GM12873 (cell line): ENCODE results near the gene ZSCAN31.

ENCODE experiments used
- CTCF ChIP-seq: IDR thresholded peaks from 2 replicates; pipeline ENCODE4 v1.5.1; 2012; ENCODE audit warnings: low read depth, mild to moderate bottlenecking, moderate library complexity, low read length, control low read depth; ENCODE audit not compliant: insufficient read depth; ENCODE audit errors: missing control alignments

The ZSCAN31 gene

GRCh38 chr6:28335564-28336283 lies at the start of gene ZSCAN31:
ZSCAN31 (minus strand) TSS chr6:28336148; CDS start chr6:28329683, 6,465 bp downstream.
- no peak for TF ChIP-seq CTCF

- TF ChIP-seq CTCF = no peak
Measured at GRCh38 chr6:28384143-28384533, 48.2 kb upstream of the ZSCAN31 start.

GRCh38 chr6:28383235-28384142 lies 47.5 kb upstream of the ZSCAN31 start:
- TF ChIP-seq CTCF = peak; percentile 28

- no peak for TF ChIP-seq CTCF
Measured at GRCh38 chr6:28380381-28380780, 44.4 kb upstream of the ZSCAN31 start.

GRCh38 chr6:28378644-28379043 lies 42.7 kb upstream of the ZSCAN31 start:
- no peak for TF ChIP-seq CTCF

- TF ChIP-seq CTCF = no peak
Measured at GRCh38 chr6:28377879-28378278, 41.9 kb upstream of the ZSCAN31 start.

- TF ChIP-seq CTCF = no peak
Measured at GRCh38 chr6:28373925-28374324, 38.0 kb upstream of the ZSCAN31 start.
